Tibial nerve (tissue), 4 donors: Measurements from ENCODE around the gene DUOX2. TPM values are rescaled to one million over a fixed set of nuclear protein-coding genes. Genes with fewer than 3 reads are reported as not detected.
"Not testable (repeated sequence)": the region's sequence is repeated elsewhere in the genome, so short reads cannot be mapped to it uniquely, and the experiment has no call there.

ENCODE experiments used
- DNase-seq, 2 donors: peaks; one replicate each; pipeline ENCODE4 v3.0.0-alpha.2; 2019; ENCODE audit warnings: low spot score in 2 of 2
- H3K27ac ChIP-seq, 4 donors: fragments of 200-600 bp; sonication (generic) in 3 of 4; one replicate each; pipeline ENCODE4 v1.5.1; 2017 to 2019; ENCODE audit warnings: mild to moderate bottlenecking in 1 of 4
- H3K27me3 ChIP-seq, 2 donors: fragments of 200-600 bp; sonication (generic) in 1 of 2; one replicate each; pipeline versions ENCODE4 v1.5.1 to v1.6.0; 2017 to 2019
- H3K36me3 ChIP-seq, 3 donors: fragments of 200-600 bp; sonication (generic); one replicate each; pipeline ENCODE4 v1.5.1; 2018 to 2019
- H3K4me1 ChIP-seq, 4 donors: fragments of 200-600 bp; sonication (generic) in 3 of 4; one replicate each; pipeline ENCODE4 v1.5.1; 2017 to 2019
- H3K4me3 ChIP-seq, 4 donors: fragments of 200-600 bp; sonication (generic) in 3 of 4; one replicate each; pipeline ENCODE4 v1.5.1; 2017 to 2019; ENCODE audit warnings: mild to moderate bottlenecking in 1 of 4, moderate library complexity in 1 of 4
- H3K9me3 ChIP-seq, 4 donors: fragments of 200-600 bp; sonication (generic) in 3 of 4; one replicate each; pipeline ENCODE4 v1.5.1; 2017 to 2019
- CTCF ChIP-seq, 5 experiments: fragments of 200-600 bp in 3 of 5; fragments of 450-650 bp in 2 of 5; sonication (generic) in 3 of 5; IDR thresholded peaks; one replicate each; pipeline ENCODE4 v1.5.1; 2016 to 2019; ENCODE audit warnings: antibody characterized with exemption in 5 of 5, mild to moderate bottlenecking in 3 of 5, moderate library complexity in 2 of 5
- EP300 ChIP-seq, 2 donors: sonication (generic); formaldehyde crosslinking; IDR thresholded peaks; one replicate each; pipeline ENCODE4 v1.6.1; 2017; ENCODE audit warnings: antibody characterized with exemption in 2 of 2, mild to moderate bottlenecking in 1 of 2
- POLR2A ChIP-seq, 2 donors: fragments of 450-650 bp; IDR thresholded peaks; one replicate each; pipeline ENCODE4 v1.6.1; 2017; ENCODE audit warnings: antibody characterized with exemption in 2 of 2, mild to moderate bottlenecking in 2 of 2, moderate library complexity in 2 of 2
- WGBS, 2 donors: methylation state at CpG; one replicate each; pipeline ENCODE4 v1.1.5; 2018; 5-methylcytosine and 5-hydroxymethylcytosine counted together
- small RNA-seq: library from RNA; depleted of rRNA; stranded (forward); fragments of <200 nt; gene quantifications from one replicate; pipeline ENCODE3, GENCODE V24; 2016
- total RNA-seq, 4 donors: library from RNA; depleted of rRNA; stranded (reverse); fragments of >200 nt; gene quantifications; one replicate each; pipeline ENCODE4 v1.1.0, GENCODE V29; 2016

Gene DUOX2
- total RNA-seq, 4 donors from 2014 or later, result 0.22 to 1.9 (median 0.84) TPM

- H3K9me3 ChIP-seq, result no peaks in the 10 kb centered on the region
- no peaks in the 10 kb centered on the region for H3K4me1 ChIP-seq
- no peak for DNase-seq
- peaks cover 0 to 71% (median 0%) of the 10 kb centered on the region in 3 donors for H3K36me3 ChIP-seq
- TF ChIP-seq CTCF (IDR thresholded peaks at IDR 0.05) (no peak), EP300 (IDR thresholded peaks at IDR 0.05) (no peak), POLR2A (IDR thresholded peaks at IDR 0.05) (no peak)
- H3K27me3 ChIP-seq, result no peaks in the 10 kb centered on the region
- H3K4me3 ChIP-seq, result no peak overlapping the region
- peak overlapping the region in 2 of 4 donors; percentile 10 to 23 for H3K27ac ChIP-seq
- 80 to 87% methylated on average over 7 of the region's 7 CpGs for WGBS, 2 donors
Observed at GRCh38 chr15:45048794-45049631, 65.0 kb downstream of the DUOX2 start.

- H3K4me3 ChIP-seq, H3K9me3 ChIP-seq, H3K27me3 ChIP-seq, H3K4me1 ChIP-seq, DNase-seq: not testable (repeated sequence)
- peak overlapping the region in 1 of 4 donors; percentile 34 for H3K27ac ChIP-seq
- 91% methylated on average over 4 of the region's 4 CpGs for WGBS, 2 donors
- H3K36me3 ChIP-seq, result peaks cover 0 to 75% (median 0%) of the 10 kb centered on the region in 3 donors
Observed at GRCh38 chr15:45048449-45048793, 65.6 kb downstream of the DUOX2 start.

GRCh38 chr15:45044270-45044669 is 69.7 kb downstream of the DUOX2 start:
- no CpG with 5 or more reads among the region's 1 CpG for WGBS, 2 donors
- not testable (repeated sequence) for H3K27ac ChIP-seq, H3K4me3 ChIP-seq, H3K4me1 ChIP-seq, DNase-seq, H3K27me3 ChIP-seq, H3K9me3 ChIP-seq
- H3K36me3 ChIP-seq, result peaks cover 0 to 42% (median 0%) of the 10 kb centered on the region in 3 donors

GRCh38 chr15:45042859-45043258 is 71.1 kb downstream of the DUOX2 start:
- not testable (repeated sequence) for H3K27me3 ChIP-seq, DNase-seq, H3K9me3 ChIP-seq, H3K4me1 ChIP-seq, H3K27ac ChIP-seq, H3K4me3 ChIP-seq
- no CpG with 5 or more reads among the region's 2 CpGs for WGBS, 2 donors
- H3K36me3 ChIP-seq, result peaks cover 0 to 30% (median 0%) of the 10 kb centered on the region in 3 donors

Small RNA genes lying within 50 kb of the gene (small RNA-seq; reads per million reads assigned to genes)
- gene RF00019, result not detected

Other genes starting within 250 kb of the DUOX2 start
- gene TERB2, start 157.5 kb downstream of the DUOX2 start, total RNA-seq, result not detected
- gene SORD, start 91.0 kb downstream of the DUOX2 start, total RNA-seq, result 10 to 100 TPM in 3 of 4 donors, 1 to 10 TPM in 1; 9.6 to 15.0 (median 13.1) TPM
- not detected for gene DUOXA2, start 154 bp upstream of the DUOX2 start, total RNA-seq
- 1 to 10 TPM; 1.1 to 7.5 (median 1.9) TPM for gene DUOXA1, start 15.7 kb upstream of the DUOX2 start, total RNA-seq
- 1 to 10 TPM; 1.5 to 4.2 (median 3.9) TPM for gene DUOX1, start 15.8 kb upstream of the DUOX2 start, total RNA-seq
- 10 to 100 TPM; 18.8 to 36.6 (median 25.5) TPM for gene SHF, start 73.8 kb upstream of the DUOX2 start, total RNA-seq
- gene SLC28A2, start 138.1 kb upstream of the DUOX2 start, total RNA-seq, result not detected